GM18909 (cell line): Measurements from ENCODE around the gene MRPL9.
"Not testable (repeated sequence)": the region's sequence is repeated elsewhere in the genome, so short reads cannot be mapped to it uniquely, and the experiment has no call there.

ENCODE experiments used
- ATAC-seq: cut with Tn5 transposase; IDR thresholded peaks from one replicate; pipeline ENCODE4 v1.9.1; 2021; ENCODE audit warnings: mild to moderate bottlenecking; ENCODE audit not compliant: unreplicated experiment, poor library complexity

Gene MRPL9

DNA sequence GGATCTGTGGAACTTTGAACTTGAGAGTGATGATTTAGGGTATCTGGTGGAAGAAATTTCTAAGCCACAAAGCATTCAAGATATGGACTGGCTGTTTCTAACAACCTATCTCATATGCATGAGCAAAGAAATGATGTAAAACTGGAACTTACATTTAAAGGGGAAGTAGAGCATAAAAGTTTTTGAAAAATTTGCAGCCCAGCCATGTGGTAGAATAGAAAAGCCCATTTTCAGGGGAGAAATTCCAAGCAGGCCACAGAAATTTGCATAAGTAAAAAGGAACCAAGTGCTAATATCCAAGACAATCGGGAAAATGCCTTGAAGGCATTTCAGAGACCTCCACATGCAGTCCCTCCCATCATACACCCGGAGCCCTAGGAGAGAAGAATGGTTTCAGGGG, 26.3 kb downstream of the MRPL9 start:
- no peak for ATAC-seq

DNA sequence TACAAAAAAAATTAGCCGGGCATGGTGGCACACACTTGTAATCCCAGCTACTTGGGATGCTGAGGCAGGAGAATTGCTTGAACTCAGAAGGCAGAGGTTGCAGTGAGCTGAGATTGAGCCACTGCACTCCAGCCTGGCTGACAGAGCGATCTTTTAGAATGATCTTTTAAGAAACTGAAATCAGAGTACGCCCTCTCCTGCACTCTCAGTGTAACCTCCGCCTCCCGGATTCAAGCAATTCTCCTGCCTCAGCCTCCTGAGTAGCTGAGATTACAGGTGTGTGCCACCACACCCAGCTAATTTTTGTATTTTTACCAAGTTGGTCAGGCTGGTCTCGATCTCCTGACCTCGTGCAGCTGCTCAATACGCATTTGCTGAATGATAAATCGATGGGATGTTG, 29.3 kb downstream of the MRPL9 start:
- not testable (repeated sequence) for ATAC-seq

DNA sequence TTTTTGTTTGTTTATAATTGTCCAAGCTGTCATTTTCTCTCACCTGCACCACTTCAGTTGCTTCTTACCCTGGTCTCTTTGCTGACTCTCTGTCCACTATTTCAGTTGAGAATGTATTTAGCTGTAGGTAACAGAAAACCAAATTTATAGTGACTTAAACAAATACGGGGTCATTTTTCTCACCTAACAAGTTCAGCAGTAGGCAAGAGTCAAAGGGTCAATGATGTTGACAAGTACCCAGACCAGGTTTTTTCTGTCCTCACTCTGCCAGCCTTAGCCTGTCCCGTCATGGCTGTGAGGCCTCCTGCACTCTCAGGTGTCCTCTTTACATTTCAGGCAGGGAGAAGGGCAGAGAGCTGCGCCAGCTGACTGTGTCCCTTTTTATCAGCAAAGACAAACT, 30.2 kb downstream of the MRPL9 start:
- ATAC-seq, result no peak

DNA sequence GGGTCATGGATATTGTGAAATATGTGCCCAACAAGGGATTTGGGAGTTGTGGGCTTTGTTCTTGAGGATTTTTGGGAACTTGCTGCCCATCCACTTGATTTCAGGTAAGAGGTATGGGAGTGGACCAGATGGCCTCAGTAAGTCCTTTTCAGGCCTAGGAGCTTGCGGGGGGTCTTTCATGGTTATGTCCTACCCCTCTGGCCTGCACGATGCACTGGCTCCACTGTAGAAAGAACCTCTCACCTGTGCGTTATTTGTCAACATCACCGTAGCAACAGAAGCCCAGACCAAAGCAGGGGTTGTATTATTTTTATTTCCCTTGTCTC, 33.4 kb downstream of the MRPL9 start:
- no peak for ATAC-seq

DNA sequence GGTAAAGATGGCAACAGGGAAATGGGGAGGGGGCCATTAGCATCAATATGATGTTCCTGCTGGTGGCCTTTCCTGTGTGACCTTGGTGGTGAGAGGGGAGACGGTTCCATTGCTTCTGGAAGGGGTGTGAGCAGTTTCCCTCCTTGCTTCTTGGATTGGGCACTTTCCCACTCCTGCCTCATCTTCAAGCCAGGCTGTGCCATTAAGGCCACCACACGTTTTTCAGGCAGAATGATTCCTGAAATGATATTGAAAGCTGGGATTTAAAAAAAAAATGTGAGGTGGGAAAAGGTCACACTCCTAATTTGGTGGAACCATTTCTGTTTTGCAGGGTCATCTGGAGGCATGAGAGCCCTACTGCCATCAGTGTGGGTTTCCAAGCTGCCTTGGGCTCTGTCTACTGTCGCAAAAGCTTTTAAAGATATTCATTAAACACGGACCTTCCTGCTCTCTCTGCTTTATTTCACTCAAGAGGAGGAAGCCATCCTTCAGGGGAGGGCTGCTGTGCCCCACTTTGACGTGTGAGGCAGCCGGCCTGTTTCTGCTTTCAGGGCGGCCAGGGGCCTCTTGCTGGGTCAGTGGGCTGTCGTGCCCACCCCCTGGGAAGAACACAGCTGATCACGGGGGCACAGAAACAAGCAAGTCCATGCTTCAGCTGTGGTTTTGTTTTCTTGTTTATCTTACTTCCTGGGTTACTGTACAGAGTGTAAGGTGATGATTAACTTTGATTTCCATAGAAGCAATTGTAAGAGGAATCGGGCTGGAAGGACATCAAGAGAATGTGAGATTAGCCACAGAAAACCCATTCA, 33.9 kb downstream of the MRPL9 start:
- no peak for ATAC-seq

DNA sequence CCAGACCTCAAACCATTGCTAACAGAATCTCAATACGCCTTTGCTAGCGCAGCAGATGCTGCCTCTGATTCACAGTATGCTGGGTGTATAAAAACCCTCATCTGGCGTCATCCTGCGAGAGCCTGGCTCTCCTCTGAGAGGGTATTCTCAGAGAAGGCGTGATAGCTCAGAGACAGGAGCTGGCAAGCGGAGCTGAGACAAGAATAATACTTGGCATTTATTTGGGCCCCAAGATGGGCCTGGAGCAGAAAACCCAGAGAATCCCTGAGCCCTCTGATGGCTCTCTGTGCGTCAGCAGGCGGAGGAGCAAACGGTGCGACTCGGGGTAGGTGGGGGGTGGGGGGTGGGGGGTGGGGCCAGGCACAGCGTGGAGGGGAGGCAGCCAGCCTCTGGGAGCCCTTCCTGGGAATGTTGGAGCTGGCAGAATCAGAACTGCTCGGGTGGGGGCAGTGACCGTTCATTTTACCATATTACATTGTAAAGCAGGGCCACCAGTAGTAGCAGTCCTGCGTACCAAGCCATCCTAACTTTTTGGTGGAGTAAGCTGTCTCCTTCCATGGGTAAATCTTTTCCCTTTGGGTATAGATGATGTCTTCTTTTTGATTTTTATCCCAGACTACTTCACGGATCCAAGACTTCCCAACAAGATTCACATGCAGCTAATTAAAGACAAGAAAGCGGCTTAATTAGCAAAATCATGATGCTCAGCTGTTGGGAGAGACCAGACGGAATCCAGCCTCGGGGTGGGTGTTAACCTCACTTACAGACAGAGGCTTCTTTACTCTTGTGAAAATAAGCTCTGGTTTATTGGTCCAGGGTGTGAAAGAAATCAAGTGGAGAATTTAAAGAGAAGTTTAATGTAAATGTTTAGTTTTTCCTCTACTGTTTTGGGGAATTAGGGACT, 34.9 kb downstream of the MRPL9 start:
- ATAC-seq, result no peak

DNA sequence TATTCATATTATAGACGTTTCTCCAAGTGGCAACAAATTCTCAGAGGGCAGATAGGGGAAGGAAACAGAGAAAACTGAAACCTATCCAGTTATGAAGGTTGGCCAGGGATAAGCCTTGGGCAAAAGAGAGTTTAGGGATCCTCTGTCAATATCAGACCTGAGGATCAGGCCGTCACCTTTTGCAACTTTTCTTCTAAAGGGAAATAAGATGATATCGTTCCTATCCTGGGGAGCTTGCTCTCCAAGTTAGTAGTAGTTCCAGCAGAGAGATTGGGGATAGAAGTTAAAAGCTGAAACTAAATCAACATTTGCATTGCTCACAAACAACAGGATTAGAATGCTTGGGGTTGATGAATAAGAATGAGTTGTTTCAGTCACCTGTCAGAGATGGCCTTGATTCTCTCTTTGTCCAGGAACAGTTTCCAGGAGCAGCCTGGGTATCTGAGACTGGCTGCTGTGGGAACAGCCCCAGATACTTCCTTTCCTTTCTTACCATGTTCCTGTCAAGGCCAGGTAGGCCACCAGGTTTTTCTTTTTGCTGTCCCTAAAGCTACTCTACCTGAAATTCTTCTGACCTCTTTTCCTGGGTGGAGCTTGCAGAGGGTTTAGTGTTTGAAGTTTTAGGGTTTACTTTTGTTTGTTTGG, 39.4 kb downstream of the MRPL9 start:
- no peak for ATAC-seq

DNA sequence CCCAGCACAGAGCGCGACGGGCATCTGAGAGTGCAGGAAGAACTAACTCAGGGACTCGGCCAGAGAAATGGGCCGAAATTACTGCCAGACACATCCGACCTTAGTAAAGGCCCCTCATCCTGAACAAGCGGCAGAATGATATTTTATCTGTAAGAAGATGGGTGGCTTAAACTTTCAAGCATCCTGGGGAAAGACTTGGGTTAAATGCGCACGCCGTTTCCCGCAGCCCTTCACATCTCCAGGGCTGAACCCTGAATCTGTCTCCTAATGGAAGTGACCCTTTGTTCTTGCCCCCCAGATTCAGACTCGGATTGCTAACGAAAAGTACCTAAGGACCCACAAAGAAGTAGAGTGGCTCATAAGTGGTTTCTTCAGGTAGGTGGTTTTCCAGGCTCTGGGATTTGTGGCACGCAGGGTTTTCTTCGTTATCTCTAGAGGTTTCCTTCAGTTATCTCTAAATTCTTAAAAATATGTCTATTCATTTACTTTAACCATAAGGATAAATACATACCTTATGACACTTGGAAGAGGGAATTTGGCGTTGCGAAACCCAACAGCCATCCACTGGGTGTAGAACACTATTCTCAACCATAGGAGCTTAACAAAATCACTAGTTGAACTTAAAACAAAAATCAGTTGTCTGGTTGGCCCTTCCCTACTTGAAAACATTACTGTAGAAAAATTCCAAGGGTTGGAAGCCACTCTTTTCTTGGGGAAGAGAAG, 41.3 kb downstream of the MRPL9 start:
- no peak for ATAC-seq

DNA sequence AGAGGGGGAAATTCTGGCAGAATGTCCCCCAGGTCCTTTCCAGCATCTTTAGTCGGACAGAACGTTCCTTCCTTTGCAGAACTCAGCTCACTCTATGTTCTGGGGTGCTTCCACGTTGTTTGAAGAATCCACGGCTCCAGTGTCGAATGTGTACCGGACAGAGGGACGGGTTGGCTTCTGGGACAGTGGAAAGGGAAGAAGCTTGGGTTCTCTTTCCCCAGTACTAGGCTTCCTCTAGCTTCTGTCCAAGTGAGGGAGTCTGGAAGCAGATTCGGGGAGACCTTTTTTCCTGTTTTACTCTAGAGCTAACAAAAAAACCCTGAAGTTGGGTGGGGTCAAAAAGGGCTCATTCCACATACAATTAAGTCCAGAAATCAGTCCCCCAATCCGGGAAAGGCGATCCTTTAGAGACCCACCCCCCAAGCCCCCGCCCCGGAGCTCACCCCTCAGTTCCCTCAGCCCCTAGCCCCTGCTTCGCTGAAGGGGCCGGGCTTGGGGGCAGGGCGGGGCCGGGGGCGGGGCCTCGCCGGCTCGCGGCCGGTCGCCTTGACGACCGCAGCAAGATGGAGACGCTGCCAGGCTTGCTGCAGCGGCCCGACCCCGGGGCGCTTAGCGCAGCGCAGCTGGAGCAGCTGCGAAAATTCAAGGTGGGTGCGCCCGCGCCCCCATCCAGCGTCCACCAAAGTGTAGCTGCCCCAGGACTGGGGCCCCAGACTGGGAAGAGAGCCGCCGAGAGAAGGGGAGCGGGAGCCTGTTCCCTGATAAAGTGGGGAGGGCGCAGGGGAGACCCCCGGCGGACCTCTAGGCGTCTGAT, 42.1 kb downstream of the MRPL9 start, which contains the start of gene RIIAD1:
Gene RIIAD1, plus strand, starts transcription at position 549 of the 814 bp plus-strand sequence. Its CDS starts 15 bp downstream, at position 564.
- no peak for ATAC-seq

DNA sequence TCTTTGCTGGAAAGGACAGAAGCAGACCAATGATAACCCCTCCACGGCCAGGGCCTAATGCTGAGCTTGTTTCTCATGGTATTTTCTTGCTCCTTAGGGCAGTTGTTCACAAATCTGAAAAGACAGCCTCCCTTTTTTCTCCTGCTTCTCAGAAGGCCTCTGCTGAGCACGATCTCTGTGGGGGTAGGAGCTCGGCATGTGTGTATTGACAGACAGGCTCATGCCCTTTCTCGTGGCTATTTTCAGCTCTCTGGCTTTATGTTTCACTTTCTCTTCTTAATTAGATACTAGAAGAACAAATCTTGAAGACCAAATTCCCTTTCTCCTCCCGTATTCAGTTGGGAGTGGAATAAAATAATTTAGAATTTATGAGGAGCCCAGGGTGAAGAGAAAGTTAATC, 42.7 kb downstream of the MRPL9 start:
- no peak for ATAC-seq

DNA sequence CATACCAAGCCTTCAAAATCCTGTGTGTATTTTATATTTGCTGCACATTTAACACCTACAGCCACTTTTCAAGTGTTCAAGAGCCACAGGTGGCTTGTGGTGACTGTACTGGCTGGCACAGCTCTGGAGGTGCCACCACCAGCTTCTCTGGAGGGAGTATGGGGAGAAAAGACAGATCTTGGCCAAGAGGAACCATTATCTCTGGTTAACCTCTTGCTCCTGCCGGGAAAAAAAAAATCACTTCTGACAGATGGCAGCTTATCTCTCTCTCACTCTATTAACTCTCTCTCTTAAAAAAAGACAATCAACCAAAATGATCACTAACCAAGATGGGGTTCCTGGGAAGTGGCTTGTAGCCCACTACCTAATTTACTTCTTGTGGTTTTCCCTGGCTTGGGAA, 43.2 kb downstream of the MRPL9 start:
- no peak for ATAC-seq

DNA sequence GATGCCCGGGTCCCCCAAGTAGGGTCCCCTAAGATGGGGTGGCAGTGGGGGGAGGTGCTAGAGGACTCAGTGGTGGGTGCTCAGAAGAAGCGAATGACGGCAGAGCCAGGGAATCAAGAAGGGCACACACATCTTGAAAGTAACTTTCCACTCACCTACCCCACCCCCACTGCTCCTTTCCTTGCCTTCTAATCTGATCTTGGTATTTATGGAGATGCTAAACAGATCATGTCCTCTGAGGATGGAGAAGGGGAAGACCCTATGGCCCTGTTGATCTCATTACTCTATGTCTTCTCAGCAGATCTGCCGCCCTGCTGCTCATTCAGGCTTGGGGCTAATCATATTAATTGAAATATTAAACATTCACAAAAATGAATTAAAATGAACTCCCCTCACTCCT, 44.6 kb downstream of the MRPL9 start:
- no peak for ATAC-seq

DNA sequence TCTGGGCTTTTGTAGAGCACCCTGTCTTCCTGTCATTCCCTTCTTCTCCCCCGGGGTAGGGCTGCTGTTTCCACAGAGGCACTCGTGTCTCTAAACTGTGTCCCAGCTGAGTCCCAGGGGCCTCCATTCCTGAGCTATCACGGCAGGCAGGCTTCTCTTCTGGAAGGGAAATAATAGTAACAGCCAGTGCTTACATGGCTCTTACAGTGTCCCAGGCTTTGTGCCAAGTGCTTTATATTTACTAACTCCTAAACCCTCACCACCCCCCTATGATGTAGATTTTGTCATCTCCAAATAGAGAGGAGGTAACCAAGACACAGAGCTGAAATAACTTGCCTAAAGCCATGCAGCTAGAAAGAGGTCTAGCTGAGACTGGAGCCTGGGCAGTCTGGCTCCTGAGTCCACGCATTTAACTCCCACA, 45.3 kb downstream of the MRPL9 start:
- no peak for ATAC-seq

DNA sequence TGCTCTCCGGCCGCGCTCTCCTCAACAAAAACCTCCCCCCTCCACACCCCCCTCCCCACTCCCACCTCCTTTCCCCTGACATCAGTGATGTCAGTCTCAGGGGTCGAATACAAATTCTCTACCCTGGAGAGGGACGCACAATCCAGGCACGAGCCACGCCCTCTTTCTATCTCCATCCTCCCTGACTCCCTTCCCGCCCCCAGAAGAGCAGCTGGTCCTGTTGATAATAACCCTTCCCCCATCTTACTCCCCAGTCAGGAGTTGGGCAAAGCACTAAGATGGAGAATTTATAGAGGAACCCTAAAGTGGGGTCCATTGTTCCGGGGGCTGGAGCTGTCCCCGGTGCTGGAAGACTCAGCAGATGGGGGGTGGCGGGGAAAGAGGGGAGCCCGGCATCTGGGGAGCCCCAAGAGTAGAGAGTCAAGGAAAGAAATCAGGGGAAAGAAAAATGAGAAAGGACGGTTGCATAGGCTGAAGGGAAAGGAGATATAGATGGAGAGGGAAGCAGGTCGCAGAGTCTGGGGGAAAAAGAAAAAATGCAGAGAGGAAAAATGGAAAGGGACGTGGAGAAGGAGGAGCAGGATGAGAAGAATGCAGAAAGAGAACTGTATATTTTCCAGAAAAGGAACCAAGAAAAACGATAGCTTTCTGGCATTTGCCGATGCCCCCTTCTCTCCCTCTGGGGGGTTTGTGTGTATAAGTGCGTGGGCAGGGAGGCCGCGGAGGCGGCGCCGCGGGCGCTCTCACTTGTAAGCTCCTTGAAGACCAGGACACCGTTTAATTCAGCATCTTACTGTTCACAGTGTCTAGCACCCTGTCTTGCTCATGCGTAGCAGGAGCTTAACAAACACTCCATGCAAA, 46.3 kb downstream of the MRPL9 start, which contains the start of gene CELF3:
Gene CELF3, minus strand, starts transcription at position 33 of the 861 bp plus-strand sequence. CDS start 783 bp downstream, outside the sequence.
- ATAC-seq, result no peak

DNA sequence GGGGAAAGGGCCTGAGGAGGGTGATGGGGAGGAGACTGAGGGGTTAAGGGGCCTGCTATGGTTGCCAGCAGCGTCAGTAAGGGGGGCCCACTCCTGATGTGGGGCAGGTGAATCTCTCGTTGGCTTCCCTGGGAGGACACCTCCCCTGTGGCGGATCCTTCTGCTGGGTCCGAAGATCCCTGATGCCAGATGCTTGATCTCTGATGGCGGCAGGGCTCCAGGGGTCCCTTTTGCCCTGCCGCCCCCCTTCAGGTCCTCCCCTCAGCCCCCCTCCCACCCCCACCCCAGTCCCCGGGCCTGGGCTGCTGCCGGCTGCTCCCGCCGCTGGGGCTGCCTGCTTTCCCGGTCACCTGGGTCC, 46.9 kb downstream of the MRPL9 start:
- ATAC-seq, result no peak

DNA sequence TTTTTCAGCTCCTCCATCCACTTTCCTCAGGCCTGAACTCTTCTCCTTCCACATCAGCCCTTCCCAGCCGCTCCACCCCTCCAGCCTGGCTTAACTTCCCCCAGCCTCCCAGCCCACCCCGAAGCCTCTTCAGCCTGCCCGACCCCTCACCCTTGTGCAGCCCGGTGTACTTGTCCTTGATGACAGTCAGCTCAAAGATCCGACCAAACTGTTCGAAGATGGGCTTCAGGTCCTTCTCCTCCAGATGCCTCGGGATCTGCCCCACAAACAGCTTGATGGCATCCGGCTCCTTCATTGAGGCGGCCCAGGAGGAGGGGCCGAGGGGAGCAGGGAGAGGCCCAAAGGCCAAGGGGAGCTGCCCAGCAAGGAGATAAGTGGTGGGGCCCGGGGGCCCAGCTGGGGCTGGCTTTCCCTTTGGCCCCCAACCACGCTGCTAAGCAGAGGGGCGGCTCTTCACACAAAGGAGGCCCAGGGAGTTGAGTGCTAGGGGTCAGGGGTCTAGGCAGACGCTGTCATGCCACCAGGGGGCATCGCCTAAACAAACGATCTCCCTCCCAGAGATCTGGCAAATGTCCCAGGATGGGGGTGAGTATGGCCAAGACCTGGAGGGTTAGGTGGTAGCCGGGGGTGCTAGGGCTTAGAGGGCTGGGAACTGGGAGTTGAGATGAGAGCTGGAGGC, 47.4 kb downstream of the MRPL9 start:
- ATAC-seq, result no peak

DNA sequence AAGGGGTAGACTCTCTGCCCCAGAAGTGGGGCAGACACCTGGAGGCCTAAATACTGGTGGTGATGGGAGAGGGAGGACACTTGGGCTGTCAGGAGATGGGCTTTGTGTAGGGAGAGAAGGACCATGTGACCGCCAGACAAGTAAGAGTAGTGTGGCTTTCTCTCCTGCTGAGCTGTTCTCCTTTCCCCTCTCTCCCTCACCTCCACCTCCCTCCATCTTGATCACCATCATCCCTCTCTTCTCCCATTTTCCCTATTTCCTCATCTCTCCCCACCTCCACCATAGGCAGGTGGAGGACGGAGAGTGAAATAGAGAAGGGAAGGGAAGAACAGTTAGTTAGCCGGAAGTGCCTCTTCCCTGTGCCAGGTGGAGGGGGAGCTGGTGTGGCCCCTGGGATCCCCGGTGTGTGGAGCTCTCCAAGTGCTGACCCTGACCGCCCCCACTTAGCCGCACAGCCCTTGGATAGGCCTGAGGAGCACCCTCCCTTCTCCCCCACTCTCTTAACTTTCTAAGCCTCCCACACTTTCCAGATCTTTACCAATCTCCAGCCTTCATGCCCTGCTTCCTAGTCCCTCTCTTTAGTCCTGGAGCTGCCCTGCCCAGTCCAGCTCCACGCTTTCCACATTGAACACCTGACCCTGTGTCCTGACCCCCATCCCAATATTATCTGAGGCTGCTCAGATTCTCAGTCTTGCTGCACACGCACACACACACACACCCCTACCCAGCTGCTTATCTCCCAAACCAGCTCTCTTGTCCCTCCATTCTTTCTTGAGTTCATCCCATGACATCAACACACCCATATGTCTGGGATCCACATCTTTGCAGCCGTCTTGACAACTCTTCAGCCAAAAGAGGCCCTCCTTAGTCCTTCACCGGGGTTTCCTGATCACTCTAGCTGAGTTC, 48.2 kb downstream of the MRPL9 start:
- ATAC-seq, result no peak
